MCF 10A (cell line): ENCODE results near the gene RPEL1. TPM values are rescaled to one million over a fixed set of nuclear protein-coding genes. Genes with fewer than 3 reads are reported as not detected.
"Not testable (repeated sequence)": the region's sequence is repeated elsewhere in the genome, so short reads cannot be mapped to it uniquely, and the experiment has no call there.

Experiments used
- BruUV-seq: library from RNA; stranded (reverse); fragments of 400-500 nt; replicated peaks from 2 replicates; lab custom pipeline; 2021; lab: Mats Ljungman, UMichigan
- CTCF ChIA-PET: fragments of 300-600 bp; sonication (Branson Sonifier 250); formaldehyde crosslinking; extraction: SDS; loops from one replicate; lab custom pipeline; 2021; ENCODE audit warnings: antibody characterized with exemption, inconsistent platforms; lab: Yijun Ruan, JAX
- POLR2A ChIA-PET: fragments of 300-600, 350-650 bp; sonication (Branson Sonifier 250); formaldehyde crosslinking; extraction: SDS; loops from one replicate; lab custom pipeline; 2020; ENCODE audit warnings: antibody characterized with exemption, inconsistent platforms; lab: Yijun Ruan, JAX
- DNase-seq: peaks from one replicate; pipeline ENCODE4 v3.0.0-alpha.2; 2018; ENCODE audit not compliant: unreplicated experiment
- H3K27ac Mint-ChIP-seq: one replicate; pipeline ENCODE4 v1.8.0; 2022; ENCODE audit warnings: mild to moderate bottlenecking, low read depth, mixed read lengths; ENCODE audit not compliant: unreplicated experiment
- H3K27me3 Mint-ChIP-seq: one replicate; pipeline ENCODE4 v1.8.0; 2022; ENCODE audit warnings: mixed read lengths; ENCODE audit not compliant: insufficient read depth, unreplicated experiment
- H3K36me3 Mint-ChIP-seq: one replicate; pipeline ENCODE4 v1.8.0; 2022; ENCODE audit warnings: mild to moderate bottlenecking, moderate library complexity, mixed read lengths; ENCODE audit not compliant: insufficient read depth, unreplicated experiment
- H3K4me1 Mint-ChIP-seq: one replicate; pipeline ENCODE4 v1.8.0; 2022; ENCODE audit warnings: mixed read lengths; ENCODE audit not compliant: insufficient read depth, unreplicated experiment
- H3K4me3 Mint-ChIP-seq: one replicate; pipeline ENCODE4 v1.8.0; 2022; ENCODE audit warnings: mild to moderate bottlenecking, moderate library complexity, mixed read lengths; ENCODE audit not compliant: unreplicated experiment
- H3K9me3 Mint-ChIP-seq: one replicate; pipeline ENCODE4 v1.8.0; 2022; ENCODE audit warnings: mixed read lengths; ENCODE audit not compliant: unreplicated experiment
- intact Hi-C: fragments of 100-400 bp; cut with micrococcal nuclease; formaldehyde crosslinking; loops from 2 replicates; pipeline ENCODE4 v1.14.1; 2022
- total RNA-seq: library from RNA; stranded (reverse); gene quantifications from 2 replicates; pipeline ENCODE4 v1.2.3, GENCODE V29; 2022
- TF ChIP-seq, protein P1 (sequence below): fragments of 200-600 bp; IDR thresholded peaks from one replicate; pipeline ENCODE4 v1.8.0; 2022; ENCODE audit warnings: antibody characterized with exemption, mild to moderate bottlenecking; ENCODE audit not compliant: unreplicated experiment

RPEL1 gene
- total RNA-seq, 1 experiment from 2014 or later, result not detected

DNA sequence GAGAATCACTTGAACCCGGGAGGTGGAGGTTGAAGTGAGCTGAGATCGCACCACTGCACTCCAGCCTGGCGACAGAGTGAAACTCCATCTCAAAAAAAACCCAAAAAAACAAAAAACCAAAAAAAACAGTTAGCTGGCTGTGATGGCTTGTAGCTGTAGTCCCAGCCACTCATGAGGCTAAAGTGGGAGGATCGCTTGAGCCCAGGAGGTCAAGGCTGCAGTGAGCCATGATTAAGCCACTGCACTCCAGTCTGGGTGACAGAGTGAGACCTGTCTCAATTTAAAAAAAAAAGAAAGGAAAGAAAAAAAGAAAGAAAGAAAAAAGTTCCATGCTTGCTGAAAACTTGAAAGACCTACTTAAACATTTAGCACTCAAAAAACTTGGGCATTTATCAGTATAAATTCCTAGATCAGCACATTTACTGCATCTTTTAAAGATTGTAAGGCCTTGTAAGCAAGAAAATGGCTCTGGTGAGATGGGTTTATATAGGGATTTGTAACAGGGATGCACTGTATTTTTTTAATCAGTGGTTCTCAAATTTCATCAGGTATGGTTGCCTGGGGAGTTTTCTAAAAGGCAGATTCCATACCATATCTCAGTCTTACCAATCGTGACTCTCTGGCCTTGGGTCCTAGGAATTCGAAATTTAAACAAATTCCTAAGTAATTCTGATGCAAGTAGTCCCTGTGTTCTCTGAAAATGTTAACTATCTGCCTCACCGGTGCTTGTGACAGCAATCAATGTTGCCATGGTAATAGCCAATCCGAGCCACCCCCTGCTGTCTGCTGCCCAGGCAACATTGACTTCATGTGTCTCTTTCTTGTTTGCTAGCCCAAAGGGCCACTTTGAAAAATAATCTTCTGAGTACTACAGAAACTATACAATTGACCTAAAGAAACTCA, 41.1 kb upstream of the RPEL1 start:
- intact Hi-C loops, result no loop called here
- Mint-ChIP-seq H3K27ac (no peak overlapping the region), H3K9me3 (no peaks in the 10 kb centered on the region), H3K27me3 (no peaks in the 10 kb centered on the region), H3K4me3 (no peak overlapping the region), H3K4me1 (no peaks in the 10 kb centered on the region), H3K36me3 (no peaks in the 10 kb centered on the region)
- CTCF ChIA-PET, result no interaction called here
- POLR2A ChIA-PET, result no interaction called here
- BruUV-seq, result no TSS peak
- TF ChIP-seq, protein P1, sequence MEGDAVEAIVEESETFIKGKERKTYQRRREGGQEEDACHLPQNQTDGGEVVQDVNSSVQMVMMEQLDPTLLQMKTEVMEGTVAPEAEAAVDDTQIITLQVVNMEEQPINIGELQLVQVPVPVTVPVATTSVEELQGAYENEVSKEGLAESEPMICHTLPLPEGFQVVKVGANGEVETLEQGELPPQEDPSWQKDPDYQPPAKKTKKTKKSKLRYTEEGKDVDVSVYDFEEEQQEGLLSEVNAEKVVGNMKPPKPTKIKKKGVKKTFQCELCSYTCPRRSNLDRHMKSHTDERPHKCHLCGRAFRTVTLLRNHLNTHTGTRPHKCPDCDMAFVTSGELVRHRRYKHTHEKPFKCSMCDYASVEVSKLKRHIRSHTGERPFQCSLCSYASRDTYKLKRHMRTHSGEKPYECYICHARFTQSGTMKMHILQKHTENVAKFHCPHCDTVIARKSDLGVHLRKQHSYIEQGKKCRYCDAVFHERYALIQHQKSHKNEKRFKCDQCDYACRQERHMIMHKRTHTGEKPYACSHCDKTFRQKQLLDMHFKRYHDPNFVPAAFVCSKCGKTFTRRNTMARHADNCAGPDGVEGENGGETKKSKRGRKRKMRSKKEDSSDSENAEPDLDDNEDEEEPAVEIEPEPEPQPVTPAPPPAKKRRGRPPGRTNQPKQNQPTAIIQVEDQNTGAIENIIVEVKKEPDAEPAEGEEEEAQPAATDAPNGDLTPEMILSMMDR, result no peak
- no peak for DNase-seq

- intact Hi-C loops, H3K4me1 Mint-ChIP-seq, BruUV-seq, POLR2A ChIA-PET, H3K4me3 Mint-ChIP-seq, H3K9me3 Mint-ChIP-seq, CTCF ChIA-PET, H3K36me3 Mint-ChIP-seq, H3K27me3 Mint-ChIP-seq, H3K27ac Mint-ChIP-seq, DNase-seq: not testable (repeated sequence)
These were observed 40.3 kb upstream of the RPEL1 start for GRCh38 chr10:103205401-103205800.

- BruUV-seq, H3K4me1 Mint-ChIP-seq, DNase-seq, H3K4me3 Mint-ChIP-seq, intact Hi-C loops, POLR2A ChIA-PET, H3K27ac Mint-ChIP-seq, H3K9me3 Mint-ChIP-seq, H3K27me3 Mint-ChIP-seq, H3K36me3 Mint-ChIP-seq, CTCF ChIA-PET: not testable (repeated sequence)
These were observed 39.0 kb upstream of the RPEL1 start for GRCh38 chr10:103206715-103207114.

DNA sequence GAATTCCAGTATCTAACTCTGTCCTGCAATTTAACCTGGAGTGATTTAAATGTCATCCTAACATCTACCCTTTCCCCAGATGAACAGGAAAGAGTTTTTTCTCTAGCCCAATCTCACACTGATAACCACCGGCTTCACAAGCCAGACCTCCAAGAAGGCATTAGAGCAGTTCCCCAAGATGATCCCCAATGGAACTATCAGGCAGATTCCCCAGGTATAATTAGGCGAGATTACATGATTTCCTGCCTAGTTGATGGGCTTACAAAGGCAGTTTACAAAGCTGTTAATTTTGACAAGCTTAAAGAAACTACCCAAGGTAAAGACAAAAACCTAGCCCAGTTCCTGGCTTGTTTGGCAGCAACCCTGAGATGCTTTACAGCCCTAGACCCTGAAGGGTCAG, 38.5 kb upstream of the RPEL1 start:
- ChIA-PET POLR2A (no interaction called here), CTCF (no interaction called here)
- TF ChIP-seq, protein P1, result no peak
- H3K9me3 Mint-ChIP-seq, result peaks cover 4% of the 10 kb centered on the region
- H3K27me3 Mint-ChIP-seq, result no peaks in the 10 kb centered on the region
- intact Hi-C loops, result no loop called here
- no TSS peak for BruUV-seq
- H3K36me3 Mint-ChIP-seq, result no peaks in the 10 kb centered on the region
- no peaks in the 10 kb centered on the region for H3K4me1 Mint-ChIP-seq
- no peak overlapping the region for H3K4me3 Mint-ChIP-seq
- H3K27ac Mint-ChIP-seq, result no peak overlapping the region
- DNase-seq, result no peak

DNA sequence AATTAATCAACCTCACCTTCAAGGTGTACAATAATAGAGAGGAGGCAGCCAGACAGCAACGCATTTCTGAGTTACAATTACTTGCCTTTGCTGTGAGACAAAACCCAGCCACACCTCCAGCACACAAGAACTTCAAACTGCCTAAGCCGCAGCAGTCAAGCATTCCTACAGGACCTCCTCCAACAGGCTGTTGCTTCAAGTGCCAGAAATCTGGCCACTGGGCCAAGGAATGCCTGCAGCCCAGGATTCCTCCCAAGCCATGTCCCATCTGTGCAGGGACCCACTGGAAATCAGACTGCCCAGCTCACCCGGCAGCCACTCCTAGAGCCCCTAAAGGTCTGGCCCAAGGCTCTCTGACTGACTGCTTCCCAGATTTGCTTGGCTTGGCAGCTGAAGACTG, 38.0 kb upstream of the RPEL1 start:
- H3K27ac Mint-ChIP-seq, DNase-seq, POLR2A ChIA-PET, intact Hi-C loops, H3K4me3 Mint-ChIP-seq, BruUV-seq, H3K4me1 Mint-ChIP-seq, H3K36me3 Mint-ChIP-seq, H3K9me3 Mint-ChIP-seq, H3K27me3 Mint-ChIP-seq: not testable (repeated sequence)
- CTCF ChIA-PET, result interaction anchor here (0.7 kb wide), 1 partner anchor 34 kb away, joined by 3 read pairs; no protein-coding TSS in a partner anchor

- CTCF ChIA-PET, H3K27ac Mint-ChIP-seq, H3K27me3 Mint-ChIP-seq, H3K4me3 Mint-ChIP-seq, DNase-seq, BruUV-seq, H3K36me3 Mint-ChIP-seq, intact Hi-C loops, H3K4me1 Mint-ChIP-seq: not testable (repeated sequence)
- peaks cover 14% of the 10 kb centered on the region for H3K9me3 Mint-ChIP-seq
- POLR2A ChIA-PET, result interaction anchor here (0.7 kb wide), 1 partner anchor 57 kb away, joined by 3 read pairs; no protein-coding TSS in a partner anchor
These were observed 35.4 kb upstream of the RPEL1 start for GRCh38 chr10:103210262-103210661.
